Brain microvascular endothelial cell (primary cell): ENCODE data around the gene ZNF524.

Experiments
- DNase-seq: peaks from one replicate; pipeline ENCODE4 v3.0.0-alpha.2; 2020
- H3K27ac ChIP-seq: fragments of 250-450 bp; sonication (Bioruptor Pico); 2 replicates; pipeline ENCODE4 v1.5.1; 2020; ENCODE audit warnings: mild to moderate bottlenecking, moderate library complexity
- H3K27me3 ChIP-seq: fragments of 250-450 bp; sonication (Bioruptor Pico); replicated peaks from 2 replicates; pipeline ENCODE4 v1.5.1; 2020; ENCODE audit warnings: mild to moderate bottlenecking
- H3K36me3 ChIP-seq: fragments of 250-450 bp; sonication (Bioruptor Pico); replicated peaks from 2 replicates; pipeline ENCODE4 v1.5.1; 2020; ENCODE audit warnings: mild to moderate bottlenecking
- H3K4me3 ChIP-seq: 2 replicates; pipeline ENCODE4 v1.5.1; 2011; ENCODE audit warnings: low read depth, mild to moderate bottlenecking, control low read depth, low read length, moderate library complexity
- CTCF ChIP-seq: IDR thresholded peaks from 2 replicates; pipeline ENCODE4 v1.5.1; 2011; ENCODE audit warnings: low read depth, mild to moderate bottlenecking, moderate library complexity, low read length, control low read depth, inconsistent platforms; ENCODE audit errors: missing control alignments
- in situ Hi-C: cut with HindIII; loops from 2 replicates; pipeline ENCODE4 v1.10.0; 2017; ENCODE audit warnings: low sequenced_read_pairs, low pct_ligation_motif_present

Gene ZNF524

GRCh38 chr19:55641426-55642152, 41.5 kb downstream of the ZNF524 start:
- in situ Hi-C loops = no loop called here
- H3K4me3 ChIP-seq = peak overlapping the region; percentile 80
- H3K27ac ChIP-seq = peak overlapping the region; percentile 82
- TF ChIP-seq CTCF = no peak
- no peak for DNase-seq
- H3K36me3 ChIP-seq = peaks cover 8% of the 10 kb centered on the region
- H3K27me3 ChIP-seq = no peaks in the 10 kb centered on the region

- Histone ChIP-seq H3K27me3 (no peaks in the 10 kb centered on the region), H3K36me3 (peaks cover 8% of the 10 kb centered on the region), H3K4me3 (peak overlapping the region; percentile 80), H3K27ac (no peak overlapping the region)
- in situ Hi-C loops = no loop called here
- DNase-seq = no peak
- TF ChIP-seq CTCF = no peak
These were observed 42.3 kb downstream of the ZNF524 start for GRCh38 chr19:55642153-55643002.

GRCh38 chr19:55643003-55643886, 43.2 kb downstream of the ZNF524 start, which contains the start of gene ZNF581:
ZNF581 (plus strand) TSS chr19:55643649; CDS start chr19:55644572, 923 bp downstream.
- peaks cover 8% of the 10 kb centered on the region for H3K36me3 ChIP-seq
- no peaks in the 10 kb centered on the region for H3K27me3 ChIP-seq
- peak; percentile 65 for DNase-seq
- H3K27ac ChIP-seq = peak within 1 kb of the TSS; percentile 19
- in situ Hi-C loops = no loop called here
- no peak for TF ChIP-seq CTCF
- peak within 1 kb of the TSS; percentile 80 for H3K4me3 ChIP-seq

GRCh38 chr19:55643887-55644176, 43.7 kb downstream of the ZNF524 start:
- H3K27ac ChIP-seq = peak overlapping the region; percentile 19
- no peak for TF ChIP-seq CTCF

GRCh38 chr19:55644191-55644833, 44.2 kb downstream of the ZNF524 start:
- DNase-seq = no peak
- Histone ChIP-seq H3K36me3 (peaks cover 8% of the 10 kb centered on the region), H3K4me3 (peak overlapping the region; percentile 80), H3K27me3 (no peaks in the 10 kb centered on the region), H3K27ac (peak overlapping the region; percentile 19)
- in situ Hi-C loops = no loop called here
- no peak for TF ChIP-seq CTCF

More at GRCh38 chr19:55643887-55644176, 43.7 kb downstream of the ZNF524 start:
- no peak for DNase-seq
- in situ Hi-C loops = no loop called here
- H3K27me3 ChIP-seq = no peaks in the 10 kb centered on the region
- peak overlapping the region; percentile 80 for H3K4me3 ChIP-seq
- H3K36me3 ChIP-seq = peaks cover 8% of the 10 kb centered on the region
